Measurements from ENCODE around the gene ERG28.

Gene ERG28, protein sequence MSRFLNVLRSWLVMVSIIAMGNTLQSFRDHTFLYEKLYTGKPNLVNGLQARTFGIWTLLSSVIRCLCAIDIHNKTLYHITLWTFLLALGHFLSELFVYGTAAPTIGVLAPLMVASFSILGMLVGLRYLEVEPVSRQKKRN

GRCh38 chr14:75660630-75661498 lies at the start of gene ERG28, which contains the start of gene TTLL5:
TSS of gene ERG28 (minus strand) at chr14:75660876. CDS start at chr14:75657502, 3,374 bp downstream.
TSS of gene TTLL5 (plus strand) at chr14:75661246. CDS start at chr14:75663150, 1,904 bp downstream.
- peak within 1 kb of the TSS; percentile 98 for H3K4me3 ChIP-seq (replicated peaks in 1 of 2; ENCODE audit: low read depth in 2 of 2, low read length in 2 of 2)
- TF ChIP-seq, protein P1, sequence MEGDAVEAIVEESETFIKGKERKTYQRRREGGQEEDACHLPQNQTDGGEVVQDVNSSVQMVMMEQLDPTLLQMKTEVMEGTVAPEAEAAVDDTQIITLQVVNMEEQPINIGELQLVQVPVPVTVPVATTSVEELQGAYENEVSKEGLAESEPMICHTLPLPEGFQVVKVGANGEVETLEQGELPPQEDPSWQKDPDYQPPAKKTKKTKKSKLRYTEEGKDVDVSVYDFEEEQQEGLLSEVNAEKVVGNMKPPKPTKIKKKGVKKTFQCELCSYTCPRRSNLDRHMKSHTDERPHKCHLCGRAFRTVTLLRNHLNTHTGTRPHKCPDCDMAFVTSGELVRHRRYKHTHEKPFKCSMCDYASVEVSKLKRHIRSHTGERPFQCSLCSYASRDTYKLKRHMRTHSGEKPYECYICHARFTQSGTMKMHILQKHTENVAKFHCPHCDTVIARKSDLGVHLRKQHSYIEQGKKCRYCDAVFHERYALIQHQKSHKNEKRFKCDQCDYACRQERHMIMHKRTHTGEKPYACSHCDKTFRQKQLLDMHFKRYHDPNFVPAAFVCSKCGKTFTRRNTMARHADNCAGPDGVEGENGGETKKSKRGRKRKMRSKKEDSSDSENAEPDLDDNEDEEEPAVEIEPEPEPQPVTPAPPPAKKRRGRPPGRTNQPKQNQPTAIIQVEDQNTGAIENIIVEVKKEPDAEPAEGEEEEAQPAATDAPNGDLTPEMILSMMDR (IDR thresholded peaks at IDR 0.05; ENCODE audit: low read depth, low read length) = no peak
- DNase-seq (ENCODE audit: low read depth in 2 of 2) = peak; percentile 99 to 100

DNA sequence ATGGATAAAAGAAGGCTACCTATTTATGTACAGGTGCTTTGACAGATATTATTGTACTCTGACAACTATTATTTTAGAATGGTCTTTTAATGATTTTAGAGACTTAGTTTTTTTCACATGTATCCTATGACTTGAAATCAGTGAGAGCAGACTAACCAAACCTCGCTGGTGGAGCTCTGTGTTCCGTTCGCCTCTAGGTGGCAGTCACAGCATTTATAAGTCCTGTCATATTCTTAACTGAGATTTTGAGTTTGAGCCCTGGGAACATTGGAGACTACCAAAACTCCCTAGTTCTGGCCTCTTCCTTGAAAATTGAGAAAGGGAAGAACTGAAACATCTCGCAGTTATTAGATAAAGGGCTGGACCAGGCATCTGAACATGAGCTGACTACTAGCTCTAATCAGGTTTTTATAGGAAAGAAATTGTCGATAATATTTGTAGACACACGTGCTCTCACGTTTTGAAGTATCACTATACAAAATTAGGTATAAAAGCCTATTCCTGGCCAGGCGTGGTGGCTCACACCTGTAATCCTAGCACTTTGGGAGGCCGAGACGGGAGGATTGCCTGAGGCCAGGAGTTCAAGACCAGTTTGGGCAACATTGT lies 48.6 kb upstream of the ERG28 start:
- H3K4me3 ChIP-seq (replicated peaks in 1 of 2; ENCODE audit: low read depth in 2 of 2, low read length in 2 of 2) = no peak overlapping the region
- TF ChIP-seq, protein P1 (IDR thresholded peaks at IDR 0.05; ENCODE audit: low read depth, low read length) = peak; percentile 69
- peak; percentile 91 to 92 for DNase-seq (ENCODE audit: low read depth in 2 of 2)

- DNase-seq (ENCODE audit: low read depth in 2 of 2) = peak; percentile 45 to 47
- TF ChIP-seq, protein P1 (IDR thresholded peaks at IDR 0.05; ENCODE audit: low read depth, low read length) = no peak
- no peak overlapping the region for H3K4me3 ChIP-seq (replicated peaks in 1 of 2; ENCODE audit: low read depth in 2 of 2, low read length in 2 of 2)
Observed at GRCh38 chr14:75705014-75705413, 44.3 kb upstream of the ERG28 start.

GRCh38 chr14:75703467-75703866 lies 42.8 kb upstream of the ERG28 start:
- no peak for DNase-seq (ENCODE audit: low read depth in 2 of 2)

GRCh38 chr14:75702616-75703261 lies 42.1 kb upstream of the ERG28 start:
- no peak overlapping the region for H3K4me3 ChIP-seq (replicated peaks in 1 of 2; ENCODE audit: low read depth in 2 of 2, low read length in 2 of 2)
- TF ChIP-seq, protein P1 (IDR thresholded peaks at IDR 0.05; ENCODE audit: low read depth, low read length) = no peak
- peak in 1 of 2 donors; percentile 57 for DNase-seq (ENCODE audit: low read depth in 2 of 2)

More at GRCh38 chr14:75703467-75703866, 42.8 kb upstream of the ERG28 start:
- H3K4me3 ChIP-seq (replicated peaks in 1 of 2; ENCODE audit: low read depth in 2 of 2, low read length in 2 of 2) = no peak overlapping the region
- TF ChIP-seq, protein P1 (IDR thresholded peaks at IDR 0.05; ENCODE audit: low read depth, low read length) = no peak

DNA sequence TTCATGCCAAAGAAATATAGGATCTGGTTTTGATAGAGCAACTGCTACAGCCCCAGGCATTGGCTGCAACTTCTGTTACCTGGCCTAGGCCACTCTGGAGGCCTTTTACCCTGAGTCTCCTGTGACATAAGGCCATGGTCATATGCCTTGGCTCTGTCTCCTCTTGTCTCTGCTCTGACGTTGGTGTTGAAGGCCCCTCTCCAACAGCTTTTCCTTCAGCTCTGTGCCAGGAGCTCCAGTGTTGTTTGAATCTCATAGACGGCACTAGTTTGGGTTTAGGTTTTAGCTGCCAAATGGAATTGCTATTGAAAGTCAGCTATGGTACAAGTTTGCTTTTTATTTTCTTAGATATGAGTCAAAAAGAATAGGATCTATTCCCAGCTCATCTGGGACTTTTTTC lies 41.4 kb upstream of the ERG28 start:
- no peak overlapping the region for H3K4me3 ChIP-seq (replicated peaks in 1 of 2; ENCODE audit: low read depth in 2 of 2, low read length in 2 of 2)
- TF ChIP-seq, protein P1 (IDR thresholded peaks at IDR 0.05; ENCODE audit: low read depth, low read length) = no peak
- no peak for DNase-seq (ENCODE audit: low read depth in 2 of 2)
